ENCODE data around the gene SMIM3.

Gene SMIM3

GRCh38 chr5:150758531-150759333, 19.8 kb upstream of the SMIM3 start, which contains the start of gene DCTN4:
Gene DCTN4 (minus strand): TSS chr5:150759017. CDS start chr5:150758993, 24 bp downstream.
- in situ Hi-C loops (cut with MboI; ENCODE audit: low pct_unique_long_range_greater_than_20kb, low sequenced_read_pairs, unreplicated experiment) = no loop called here
- DNase-seq (ENCODE audit: low spot score) = peak; percentile 87
- no peak for TF ChIP-seq CTCF (IDR thresholded peaks at IDR 0.05; ENCODE audit: extremely low read depth, insufficient read depth, missing control alignments)

- no peak for DNase-seq (ENCODE audit: low spot score)
- in situ Hi-C loops (cut with MboI; ENCODE audit: low pct_unique_long_range_greater_than_20kb, low sequenced_read_pairs, unreplicated experiment) = no loop called here
- no peak for TF ChIP-seq CTCF (IDR thresholded peaks at IDR 0.05; ENCODE audit: extremely low read depth, insufficient read depth, missing control alignments)
Observed at GRCh38 chr5:150759334-150759583, 19.3 kb upstream of the SMIM3 start.

- TF ChIP-seq CTCF (IDR thresholded peaks at IDR 0.05; ENCODE audit: extremely low read depth, insufficient read depth, missing control alignments) = no peak
- in situ Hi-C loops (cut with MboI; ENCODE audit: low pct_unique_long_range_greater_than_20kb, low sequenced_read_pairs, unreplicated experiment) = no loop called here
- DNase-seq (ENCODE audit: low spot score) = no peak
Observed at GRCh38 chr5:150762211-150762610, 16.3 kb upstream of the SMIM3 start.

GRCh38 chr5:150763023-150763769, 15.4 kb upstream of the SMIM3 start:
- no peak for TF ChIP-seq CTCF (IDR thresholded peaks at IDR 0.05; ENCODE audit: extremely low read depth, insufficient read depth, missing control alignments)
- no peak for DNase-seq (ENCODE audit: low spot score)
- in situ Hi-C loops (cut with MboI; ENCODE audit: low pct_unique_long_range_greater_than_20kb, low sequenced_read_pairs, unreplicated experiment) = no loop called here

- no peak for TF ChIP-seq CTCF (IDR thresholded peaks at IDR 0.05; ENCODE audit: extremely low read depth, insufficient read depth, missing control alignments)
- no peak for DNase-seq (ENCODE audit: low spot score)
- in situ Hi-C loops (cut with MboI; ENCODE audit: low pct_unique_long_range_greater_than_20kb, low sequenced_read_pairs, unreplicated experiment) = no loop called here
Observed at GRCh38 chr5:150764530-150764929, 14.0 kb upstream of the SMIM3 start.

- in situ Hi-C loops (cut with MboI; ENCODE audit: low pct_unique_long_range_greater_than_20kb, low sequenced_read_pairs, unreplicated experiment) = no loop called here
- TF ChIP-seq CTCF (IDR thresholded peaks at IDR 0.05; ENCODE audit: extremely low read depth, insufficient read depth, missing control alignments) = no peak
- no peak for DNase-seq (ENCODE audit: low spot score)
Observed at GRCh38 chr5:150765011-150765798, 13.4 kb upstream of the SMIM3 start.
